Stimulated activated CD8-positive, alpha-beta memory T cell treated with anti-CD3 and anti-CD28 coated beads, Interleukin-4, amount 100 ng/mL, for 48 hours (primary cell): ENCODE measurements around the gene TAAR1.
"Not testable (repeated sequence)": the region's sequence is repeated elsewhere in the genome, so short reads cannot be mapped to it uniquely, and the experiment has no call there.

ENCODE experiments used
- DNase-seq: peaks from one replicate; pipeline ENCODE4 v3.0.0-alpha.2; 2020

TAAR1 gene

GRCh38 chr6:132659082-132659481 lies at the start of gene TAAR1:
TAAR1 (minus strand) TSS chr6:132659182; CDS start chr6:132646003, 13,179 bp downstream.
- DNase-seq, result no peak

- no peak for DNase-seq
Observed at GRCh38 chr6:132708771-132709170, 49.8 kb upstream of the TAAR1 start.

GRCh38 chr6:132708002-132708401 lies 49.0 kb upstream of the TAAR1 start:
- DNase-seq, result no peak

GRCh38 chr6:132706756-132707155 lies 47.8 kb upstream of the TAAR1 start:
- not testable (repeated sequence) for DNase-seq

- DNase-seq, result no peak
Observed at GRCh38 chr6:132703936-132704335, 45.0 kb upstream of the TAAR1 start.

- no peak for DNase-seq
Observed at GRCh38 chr6:132698608-132699007, 39.6 kb upstream of the TAAR1 start.

- DNase-seq, result no peak
Observed at GRCh38 chr6:132695773-132696172, 36.8 kb upstream of the TAAR1 start.

- DNase-seq, result no peak
Observed at GRCh38 chr6:132693478-132693877, 34.5 kb upstream of the TAAR1 start.

GRCh38 chr6:132690678-132691077 lies 31.7 kb upstream of the TAAR1 start:
- DNase-seq, result no peak

GRCh38 chr6:132687306-132687705 lies 28.3 kb upstream of the TAAR1 start:
- DNase-seq, result no peak

GRCh38 chr6:132686531-132686930 lies 27.5 kb upstream of the TAAR1 start:
- DNase-seq, result no peak

GRCh38 chr6:132685009-132685408 lies 26.0 kb upstream of the TAAR1 start:
- DNase-seq, result no peak

- DNase-seq, result no peak
Observed at GRCh38 chr6:132684272-132684671, 25.3 kb upstream of the TAAR1 start.

- DNase-seq, result no peak
Observed at GRCh38 chr6:132683543-132683942, 24.6 kb upstream of the TAAR1 start.

GRCh38 chr6:132679094-132679493 lies 20.1 kb upstream of the TAAR1 start:
- not testable (repeated sequence) for DNase-seq

GRCh38 chr6:132675749-132676148 lies 16.8 kb upstream of the TAAR1 start:
- DNase-seq, result no peak

- no peak for DNase-seq
Observed at GRCh38 chr6:132675002-132675401, 16.0 kb upstream of the TAAR1 start.

GRCh38 chr6:132673376-132674094 lies 14.6 kb upstream of the TAAR1 start:
- DNase-seq, result no peak

- no peak for DNase-seq
Observed at GRCh38 chr6:132671295-132671694, 12.3 kb upstream of the TAAR1 start.

- no peak for DNase-seq
Observed at GRCh38 chr6:132669690-132670291, 10.8 kb upstream of the TAAR1 start.

- no peak for DNase-seq
Observed at GRCh38 chr6:132666118-132666517, 7.1 kb upstream of the TAAR1 start.

GRCh38 chr6:132664309-132665034 lies 5.5 kb upstream of the TAAR1 start:
- DNase-seq, result no peak

GRCh38 chr6:132663661-132664060 lies 4.7 kb upstream of the TAAR1 start:
- DNase-seq, result no peak

GRCh38 chr6:132661906-132662305 lies 2.9 kb upstream of the TAAR1 start:
- DNase-seq, result no peak
